HG02884 (cell line): ENCODE data around the gene CDK18.

ENCODE experiments used
- ATAC-seq: cut with Tn5 transposase; IDR thresholded peaks from one replicate; pipeline ENCODE4 v1.9.1; 2021; ENCODE audit warnings: mild to moderate bottlenecking, moderate library complexity; ENCODE audit not compliant: unreplicated experiment

CDK18 gene

DNA sequence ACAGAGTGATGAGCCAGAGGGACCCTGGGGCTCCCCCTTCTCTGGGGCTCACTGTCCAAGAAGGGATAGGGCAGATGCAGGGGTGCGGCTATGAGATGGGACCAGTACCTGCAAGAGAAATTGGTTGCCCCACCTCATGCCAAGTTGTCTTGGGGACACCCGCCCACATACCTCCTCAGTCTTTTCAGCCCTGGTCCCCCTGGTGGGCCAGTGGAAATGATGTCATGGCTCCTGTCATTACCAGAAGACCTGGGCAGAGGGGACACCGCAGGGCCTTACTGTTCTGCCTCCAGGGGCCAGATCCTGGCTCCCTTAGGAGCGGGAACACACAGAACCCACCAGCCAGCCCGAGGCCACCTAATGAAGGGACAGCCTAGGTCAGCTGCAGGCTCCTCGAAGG, 63.2 kb downstream of the CDK18 start:
- ATAC-seq, result no peak

DNA sequence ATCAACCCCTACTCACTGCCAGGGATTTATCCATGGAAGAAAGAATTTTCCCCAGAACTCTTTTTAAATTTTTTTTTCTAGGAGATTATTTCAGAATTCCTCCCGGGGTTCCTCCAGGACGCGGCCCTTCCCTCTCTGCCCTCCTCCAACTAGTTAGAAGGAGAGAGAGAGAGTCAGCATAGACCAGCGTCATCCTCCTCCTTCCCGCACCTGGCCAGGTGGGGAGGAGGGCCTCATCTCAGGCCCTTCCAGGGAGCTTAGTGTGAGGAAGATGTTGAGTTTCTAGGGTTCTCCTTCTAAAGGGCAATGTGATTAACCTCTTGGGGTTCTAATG, 63.6 kb downstream of the CDK18 start:
- no peak for ATAC-seq

DNA sequence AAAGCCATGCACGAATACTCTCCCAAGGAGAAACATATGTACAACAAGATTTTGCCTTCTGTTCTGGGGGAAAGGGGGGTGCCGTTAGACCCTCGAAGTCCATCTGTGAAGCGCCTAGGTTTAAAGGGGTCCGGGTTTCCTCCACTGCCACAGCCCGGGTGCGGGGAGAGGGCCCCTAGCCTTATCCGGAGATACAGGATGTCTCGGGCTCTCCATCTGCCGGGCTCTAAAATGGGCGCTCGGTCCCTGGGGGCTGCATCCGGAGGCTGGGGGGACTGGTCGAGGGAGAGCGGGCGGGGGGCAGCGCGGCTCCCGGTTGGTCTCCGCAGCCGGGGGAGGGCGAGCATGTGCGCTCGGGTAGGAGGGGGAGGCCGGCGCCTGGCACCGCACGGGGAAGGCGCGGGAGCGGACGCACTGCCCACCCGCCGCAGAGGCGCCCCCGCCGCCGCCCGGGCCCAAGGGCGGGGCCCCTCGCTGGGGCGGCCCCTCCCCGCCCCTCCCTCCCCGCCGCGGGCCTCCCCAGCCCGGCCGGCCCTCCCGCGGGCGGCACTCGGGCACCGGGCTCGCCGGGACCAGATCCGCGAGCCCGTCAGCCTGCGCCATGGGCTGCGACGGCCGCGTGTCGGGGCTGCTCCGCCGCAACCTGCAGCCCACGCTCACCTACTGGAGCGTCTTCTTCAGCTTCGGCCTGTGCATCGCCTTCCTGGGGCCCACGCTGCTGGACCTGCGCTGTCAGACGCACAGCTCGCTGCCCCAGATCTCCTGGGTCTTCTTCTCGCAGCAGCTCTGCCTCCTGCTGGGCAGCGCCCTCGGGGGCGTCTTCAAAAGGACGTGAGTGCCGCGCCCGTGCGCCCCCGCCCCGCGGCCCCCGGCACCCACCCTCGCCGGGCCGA, 64.2 kb downstream of the CDK18 start:
- no peak for ATAC-seq

DNA sequence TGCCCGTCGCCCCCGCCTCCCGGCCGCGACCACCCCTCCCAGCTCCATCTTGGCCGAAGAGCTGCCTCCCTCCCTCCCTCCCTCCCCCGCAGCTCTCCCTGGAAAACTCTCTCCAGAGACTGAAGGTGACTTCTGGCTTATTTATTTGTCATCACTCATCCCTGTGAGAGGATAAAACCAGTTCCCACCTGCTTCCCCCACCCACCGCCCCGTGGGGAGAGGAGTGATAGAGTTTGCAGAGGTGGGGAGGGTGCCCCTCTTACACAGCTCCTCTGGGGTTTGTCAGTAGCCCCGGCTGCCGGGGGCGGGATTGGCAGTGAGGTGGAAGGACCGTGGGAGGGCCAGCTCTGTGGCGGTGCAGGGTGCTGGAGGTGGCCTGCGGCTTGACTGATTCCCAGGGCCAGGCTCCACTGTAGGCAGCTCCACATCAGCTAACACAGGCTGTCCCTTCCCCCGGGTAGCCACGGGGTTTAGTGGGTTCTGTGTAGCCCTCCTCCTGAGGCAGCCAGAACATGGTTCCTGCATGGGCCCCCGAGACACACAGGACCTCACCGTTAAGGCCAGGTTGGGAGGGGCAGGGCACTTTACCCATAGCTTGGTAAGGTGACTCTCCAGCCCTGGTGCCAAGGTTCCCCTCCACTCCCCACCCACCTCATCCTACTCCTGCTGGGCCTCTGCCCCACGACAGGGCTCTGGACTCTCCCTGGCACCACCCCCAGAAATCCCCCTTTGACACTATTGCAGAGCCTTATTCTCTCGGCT, 65.1 kb downstream of the CDK18 start:
- ATAC-seq, result no peak

DNA sequence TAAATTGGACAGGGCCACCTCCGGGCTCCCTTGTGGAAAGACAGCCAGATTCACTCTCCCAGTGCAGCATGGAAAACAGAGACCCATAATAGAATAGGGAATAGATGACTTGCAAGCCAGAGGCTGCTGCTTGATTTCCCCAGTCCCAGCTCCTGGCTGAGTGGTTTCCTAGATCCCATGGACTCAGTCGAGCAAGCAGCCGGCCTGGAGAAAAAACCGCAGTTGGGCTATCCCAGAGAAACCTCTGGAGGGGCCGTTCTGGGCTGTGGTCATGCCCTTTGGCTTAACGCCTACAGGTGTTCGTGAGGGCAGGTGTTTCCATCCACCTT, 65.7 kb downstream of the CDK18 start:
- ATAC-seq, result no peak

DNA sequence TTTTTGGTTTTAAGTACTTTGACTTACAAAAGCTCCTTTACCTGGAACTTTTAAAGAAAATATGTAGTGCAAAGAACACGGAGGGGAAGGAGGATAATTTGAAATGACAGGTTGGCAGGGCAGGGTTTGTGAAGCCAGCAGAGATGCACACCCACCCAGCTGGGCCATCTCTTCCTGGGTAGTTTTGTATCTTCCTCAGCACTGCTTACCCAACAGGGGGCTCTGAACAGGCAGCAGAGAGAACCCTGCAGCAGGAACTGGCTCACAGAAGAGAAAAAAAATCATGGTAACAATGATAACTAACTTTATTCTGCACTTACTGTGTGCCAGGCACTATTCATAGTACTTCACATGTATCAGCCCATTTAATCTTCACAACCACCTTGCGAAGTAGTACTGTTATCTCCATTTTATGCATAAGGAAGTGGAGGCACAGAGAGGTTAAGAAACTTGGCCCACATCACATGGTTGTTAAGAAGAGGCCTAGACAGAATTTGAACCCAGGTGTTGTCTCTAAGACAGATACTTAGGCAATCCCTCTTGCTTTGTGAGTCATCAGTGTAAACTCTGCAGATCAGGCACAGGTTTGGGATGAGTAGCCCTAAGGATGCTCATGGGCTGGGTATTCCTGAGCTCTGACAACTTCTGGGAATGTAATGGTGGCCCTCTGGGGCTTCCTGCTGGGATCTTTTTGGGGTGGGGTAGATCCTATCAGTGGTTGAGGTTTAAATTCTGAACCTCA, 66.5 kb downstream of the CDK18 start:
- ATAC-seq, result no peak

DNA sequence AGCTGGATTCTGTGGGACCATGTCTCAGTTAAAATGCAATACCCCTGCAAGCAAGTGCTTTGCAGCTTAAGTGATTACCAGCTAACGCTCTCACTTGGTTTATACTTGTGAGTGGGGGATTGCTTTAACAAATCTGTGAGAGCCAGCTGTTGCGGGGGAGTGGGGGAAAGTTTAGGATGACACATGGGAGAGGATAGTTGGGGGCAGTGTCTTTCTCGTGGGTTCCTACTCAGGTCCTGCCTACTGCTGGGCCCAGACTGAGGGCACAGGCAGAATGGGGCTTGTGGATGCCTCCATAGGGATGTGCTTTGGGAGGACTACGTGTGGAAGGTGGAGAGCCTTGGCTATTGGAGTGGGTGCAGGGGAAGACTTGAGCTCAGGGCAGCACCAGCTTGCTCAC, 67.3 kb downstream of the CDK18 start:
- ATAC-seq, result no peak

DNA sequence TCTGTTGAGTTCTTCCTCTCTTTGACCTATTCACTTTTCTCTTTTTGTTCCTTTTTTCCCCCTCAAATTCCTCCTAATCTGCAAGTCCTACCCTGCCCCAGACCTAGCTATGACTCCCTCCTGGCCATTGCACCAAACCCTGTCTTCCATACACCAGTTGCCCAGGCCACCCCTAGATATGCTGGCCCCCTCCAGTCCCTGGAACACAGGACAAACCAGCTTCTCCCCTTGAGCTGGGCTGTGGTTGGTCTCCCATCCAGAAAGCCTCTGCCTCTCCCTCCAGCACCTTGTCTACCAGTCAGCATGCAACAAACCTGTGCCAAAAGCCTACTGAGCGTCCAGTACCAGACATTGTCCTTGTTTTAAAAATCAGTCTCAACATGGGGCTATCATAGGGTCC, 68.0 kb downstream of the CDK18 start:
- ATAC-seq, result no peak

DNA sequence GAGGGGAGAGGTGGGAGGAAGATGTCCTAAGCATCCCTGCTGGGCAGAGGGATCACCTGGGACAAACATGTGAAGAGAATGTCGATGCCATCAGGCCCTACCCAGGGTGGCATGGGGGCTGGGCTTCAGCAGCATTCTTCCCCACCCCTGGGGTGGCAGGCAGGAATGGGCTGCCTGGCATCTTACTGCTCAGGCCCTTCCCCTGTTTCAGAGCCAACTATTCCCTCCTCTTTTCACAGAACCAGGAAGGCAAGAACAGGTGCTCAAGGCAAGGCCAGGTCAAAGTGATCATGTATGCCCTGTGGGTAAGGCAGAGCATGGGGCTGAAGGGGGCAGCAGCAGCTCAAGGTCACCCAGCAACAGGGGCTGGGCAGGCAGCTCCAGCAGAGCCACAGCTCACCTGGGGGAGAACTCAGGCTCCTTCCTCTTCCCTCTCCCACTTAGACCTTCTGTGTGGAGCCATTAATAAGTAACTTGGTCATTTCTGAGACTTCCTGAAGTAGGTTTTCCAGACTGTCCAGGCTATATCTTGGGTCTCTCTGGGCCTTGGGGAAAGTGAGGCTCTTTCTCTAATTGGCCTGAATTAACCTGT, 70.9 kb downstream of the CDK18 start:
- ATAC-seq, result no peak

DNA sequence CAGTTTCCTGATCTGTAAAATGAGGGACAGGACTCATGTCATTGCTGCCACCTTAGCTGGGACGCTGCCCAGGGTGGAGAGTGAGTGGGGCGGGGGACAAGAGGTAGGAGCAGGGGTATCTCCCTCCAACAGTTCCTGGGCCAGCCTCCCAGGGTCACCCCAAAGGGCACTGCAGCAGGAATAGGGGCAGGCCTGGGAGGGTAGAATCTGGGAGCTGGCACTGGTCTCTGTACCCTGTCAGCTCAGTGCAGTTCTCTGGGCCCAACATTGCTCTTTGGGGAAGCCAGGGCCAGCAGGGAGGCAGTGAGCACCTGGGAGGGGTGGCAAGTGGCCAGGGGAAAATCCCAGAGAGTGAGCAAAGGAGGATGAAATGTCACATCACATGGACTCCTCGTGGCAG, 71.5 kb downstream of the CDK18 start:
- ATAC-seq, result no peak

DNA sequence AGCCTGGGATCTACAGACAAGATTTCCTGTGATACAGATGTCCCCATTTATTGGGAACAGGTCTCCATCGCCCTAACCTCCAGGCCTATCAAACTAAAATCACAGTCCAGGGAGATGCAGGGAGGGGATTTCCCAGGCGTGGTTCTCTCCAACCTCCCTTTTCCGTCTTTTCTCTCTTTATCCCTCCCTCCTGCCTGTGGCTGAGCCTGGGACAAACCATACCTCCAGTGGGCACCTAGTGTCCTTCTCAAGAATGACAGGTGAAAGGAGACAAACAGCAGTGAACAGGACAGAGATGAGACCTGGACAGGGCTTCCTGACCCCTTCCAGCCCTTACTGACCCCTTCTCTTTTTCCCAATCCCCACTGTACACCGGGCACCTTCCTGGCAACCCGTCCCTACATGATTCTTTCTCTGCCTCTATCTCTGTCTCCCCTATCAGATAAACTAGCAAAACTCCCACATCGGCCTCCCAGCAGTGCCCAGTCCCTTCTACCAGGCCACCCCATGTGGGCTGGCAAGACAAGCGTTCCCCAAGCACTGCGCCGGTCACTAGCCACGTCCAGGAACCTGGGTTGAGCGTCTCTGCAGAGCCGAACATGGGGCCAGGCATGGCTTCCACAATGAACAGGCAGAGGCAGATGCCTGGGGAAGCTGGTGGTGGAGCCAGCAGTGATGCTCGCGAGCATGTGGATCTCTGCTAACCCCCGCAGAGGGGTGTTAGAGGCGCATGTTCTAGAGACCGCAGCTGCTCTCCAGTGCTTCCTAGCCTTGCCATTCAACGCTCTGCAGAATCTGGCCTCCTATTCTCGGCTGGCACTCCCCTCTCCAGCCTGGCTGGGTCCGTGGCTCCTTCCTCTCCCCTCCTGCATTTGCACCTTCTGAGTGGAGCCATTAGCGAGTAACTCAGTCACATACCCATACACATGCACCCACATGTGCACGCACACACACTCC, 72.6 kb downstream of the CDK18 start:
- no peak for ATAC-seq

DNA sequence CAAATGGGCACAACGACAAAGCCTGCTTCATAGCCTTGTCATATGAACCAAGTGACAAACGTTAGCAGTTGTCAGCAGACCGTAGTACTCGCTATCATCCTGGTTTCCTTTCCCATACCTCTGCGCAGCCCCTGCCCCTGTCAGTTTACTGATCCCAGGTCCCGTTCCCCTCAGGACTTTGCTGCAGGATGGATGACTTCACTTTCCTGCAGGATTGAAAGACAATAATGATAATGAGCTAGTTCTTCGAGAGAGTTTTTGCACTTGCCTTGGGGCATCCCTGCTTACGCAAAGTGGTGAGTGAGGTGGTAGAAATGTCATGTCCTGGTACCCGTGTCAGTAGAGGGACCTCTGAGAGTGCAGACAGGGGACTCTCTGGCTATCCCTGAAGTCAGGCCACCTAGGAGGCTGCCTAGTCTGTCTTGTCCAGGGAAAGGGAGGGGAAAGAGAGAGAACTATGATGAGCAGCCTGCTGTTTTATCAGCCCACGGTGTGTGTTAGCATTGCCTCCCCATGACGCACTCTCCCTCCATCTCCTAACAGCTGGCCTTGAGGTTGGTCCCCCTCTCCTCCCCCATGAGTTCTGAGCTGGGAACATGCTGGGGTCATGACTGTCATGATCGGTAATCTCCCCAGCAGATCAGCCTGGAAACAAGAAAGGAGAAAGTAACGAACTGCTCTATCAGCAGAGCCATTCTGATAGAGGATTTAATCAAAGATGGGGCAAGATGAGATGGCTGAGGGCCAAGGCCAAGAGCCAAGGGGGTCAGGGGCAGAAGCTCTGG, 73.6 kb downstream of the CDK18 start:
- ATAC-seq, result no peak

DNA sequence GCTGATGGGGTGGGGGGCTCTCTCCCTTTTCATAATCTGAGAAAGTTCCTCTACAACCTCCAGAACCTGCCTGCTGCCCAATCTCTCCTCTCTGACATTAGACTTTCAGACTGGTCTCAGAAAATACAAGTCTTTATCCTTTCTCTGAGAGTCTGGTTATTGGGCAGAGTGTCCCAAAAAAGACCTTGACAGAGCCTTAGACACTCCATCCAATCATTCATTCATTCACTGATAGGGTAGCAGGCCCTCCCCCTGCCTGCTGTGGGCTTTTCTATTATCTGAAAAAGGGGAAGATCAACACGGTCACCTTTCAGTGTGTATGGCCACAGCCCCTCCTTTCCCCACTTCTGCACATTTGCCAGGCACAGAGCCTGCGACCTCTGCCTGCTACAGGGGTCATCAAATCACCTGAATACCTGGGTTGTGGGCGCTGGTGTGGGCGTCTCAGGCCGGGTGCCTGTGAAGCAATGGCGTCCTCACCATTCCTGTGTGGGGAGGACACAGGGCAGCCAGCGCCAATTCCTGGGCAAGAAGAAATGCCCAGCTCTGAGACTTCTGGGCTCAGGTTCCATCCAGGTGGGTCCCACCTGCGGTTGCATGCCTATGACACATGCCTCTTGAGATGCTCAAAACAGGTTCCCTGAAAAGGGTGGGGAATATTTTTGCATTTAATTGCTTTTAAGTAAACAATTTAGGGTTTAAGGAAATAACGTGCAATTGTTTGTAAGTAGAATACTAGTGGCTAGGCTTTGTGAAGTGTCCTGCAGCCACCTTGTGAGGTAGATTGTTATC, 74.5 kb downstream of the CDK18 start:
- ATAC-seq, result no peak

DNA sequence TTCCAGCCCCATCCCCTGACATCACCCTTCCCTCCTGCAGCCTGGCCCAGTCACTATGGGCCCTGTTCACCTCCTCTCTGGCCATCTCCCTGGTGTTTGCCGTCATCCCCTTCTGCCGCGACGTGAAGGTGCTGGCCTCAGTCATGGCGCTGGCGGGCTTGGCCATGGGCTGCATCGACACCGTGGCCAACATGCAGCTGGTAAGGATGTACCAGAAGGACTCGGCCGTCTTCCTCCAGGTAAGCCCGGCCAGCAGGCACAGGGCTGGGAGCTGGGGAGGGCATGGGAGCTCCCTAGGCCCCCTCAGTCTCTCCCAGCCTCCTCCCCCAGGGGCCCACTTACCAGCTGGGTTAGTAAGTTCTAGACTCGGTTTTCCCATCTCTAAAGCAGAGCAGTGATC, 75.2 kb downstream of the CDK18 start:
- ATAC-seq, result no peak

DNA sequence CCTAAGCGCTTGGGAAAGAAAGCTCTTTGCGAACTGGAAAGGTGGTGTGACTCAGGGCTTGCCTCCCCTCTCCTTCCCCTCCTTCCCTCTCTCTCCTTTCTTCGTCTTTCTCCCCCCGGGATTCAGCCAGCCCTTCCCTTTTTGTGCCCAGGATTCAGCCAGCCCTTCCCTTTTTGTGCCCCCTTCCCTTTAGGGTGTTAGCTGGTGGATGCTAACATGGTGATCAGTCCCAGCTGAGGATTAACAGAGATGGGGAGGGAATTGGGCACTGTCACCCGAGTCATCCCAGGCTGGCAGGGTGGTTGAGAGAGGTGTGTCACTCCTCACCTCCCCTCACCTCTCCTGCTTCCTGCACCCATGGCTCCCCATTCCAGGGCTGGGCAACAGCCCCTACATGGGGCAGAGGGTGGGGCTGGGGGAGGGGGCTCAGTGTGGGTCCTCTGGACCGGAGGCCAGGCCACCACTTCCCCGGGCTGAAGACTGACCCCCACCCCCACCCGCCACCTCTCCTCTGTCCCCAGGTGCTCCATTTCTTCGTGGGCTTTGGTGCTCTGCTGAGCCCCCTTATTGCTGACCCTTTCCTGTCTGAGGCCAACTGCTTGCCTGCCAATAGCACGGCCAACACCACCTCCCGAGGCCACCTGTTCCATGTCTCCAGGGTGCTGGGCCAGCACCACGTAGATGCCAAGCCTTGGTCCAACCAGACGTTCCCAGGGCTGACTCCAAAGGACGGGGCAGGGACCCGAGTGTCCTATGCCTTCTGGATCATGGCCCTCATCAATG, 75.9 kb downstream of the CDK18 start:
- ATAC-seq, result no peak

DNA sequence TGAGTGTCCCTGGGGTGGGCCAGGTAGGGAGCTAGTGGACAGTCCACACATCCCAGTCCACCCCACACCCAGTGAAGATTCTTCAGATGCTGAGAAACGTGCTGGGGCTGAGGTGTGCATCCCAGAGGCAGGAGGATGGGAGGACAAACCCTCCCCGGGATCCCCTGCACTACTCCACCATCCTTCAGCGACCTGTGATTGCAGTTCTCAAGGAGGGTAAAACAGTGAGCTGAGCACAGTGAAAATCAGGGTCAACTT, 76.4 kb downstream of the CDK18 start:
- no peak for ATAC-seq

DNA sequence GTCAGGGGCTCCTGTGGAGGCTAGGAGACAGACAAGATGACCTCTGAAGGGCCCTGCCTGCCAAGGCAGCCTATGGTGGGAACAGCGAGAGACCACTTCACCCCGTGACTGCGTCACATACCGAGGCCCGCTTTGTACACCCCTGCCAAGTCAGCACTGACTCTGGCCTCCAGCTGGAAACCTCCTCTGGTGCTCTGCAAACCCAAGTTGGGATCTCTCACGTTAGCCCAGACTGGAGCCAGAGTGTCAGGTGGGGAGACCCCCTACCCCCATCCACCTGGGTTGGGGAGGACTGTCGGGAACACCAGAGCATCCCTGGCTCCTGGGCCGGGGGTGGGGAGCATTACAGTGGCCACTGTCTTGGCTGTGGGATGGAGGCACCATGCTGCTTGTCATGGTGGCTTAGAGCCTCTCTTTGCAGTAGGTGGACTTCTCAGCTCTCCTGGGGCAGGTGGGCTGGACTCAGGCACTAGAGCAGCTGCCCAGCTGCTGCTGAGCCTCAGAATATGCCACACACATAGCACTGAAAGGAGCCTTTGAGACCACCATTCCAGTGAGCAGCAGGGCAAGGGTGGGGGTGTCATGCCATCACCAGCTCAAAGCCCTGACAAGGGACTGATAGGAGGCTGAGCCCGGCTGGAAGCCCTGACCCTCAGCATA, 77.0 kb downstream of the CDK18 start:
- no peak for ATAC-seq

DNA sequence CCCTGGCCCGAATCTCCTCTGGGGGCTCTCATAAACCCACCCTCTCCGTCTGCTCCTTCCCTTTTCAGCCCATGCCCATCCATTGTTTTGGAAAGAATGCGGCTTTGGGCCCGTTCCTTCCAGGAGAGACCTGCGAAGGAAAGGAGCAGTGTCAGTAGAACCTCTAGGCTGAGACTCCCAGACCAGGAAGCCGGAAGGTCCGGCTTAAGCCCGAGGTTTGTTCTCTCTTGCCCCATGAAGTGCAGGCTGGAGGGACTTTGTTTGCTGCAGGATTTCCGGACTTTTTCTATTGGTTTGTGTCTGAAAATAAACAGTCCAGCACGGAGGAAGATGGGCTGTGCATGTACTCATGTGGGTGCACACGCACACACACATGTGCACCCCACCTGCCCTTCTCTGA, 77.6 kb downstream of the CDK18 start:
- no peak for ATAC-seq
